GM18498 (cell line): ENCODE measurements around the gene NR3C2.

Source experiments
- ATAC-seq: cut with Tn5 transposase; IDR thresholded peaks from one replicate; pipeline ENCODE4 v1.9.1; 2021; ENCODE audit warnings: mild to moderate bottlenecking, moderate library complexity; ENCODE audit not compliant: unreplicated experiment

Gene NR3C2

DNA sequence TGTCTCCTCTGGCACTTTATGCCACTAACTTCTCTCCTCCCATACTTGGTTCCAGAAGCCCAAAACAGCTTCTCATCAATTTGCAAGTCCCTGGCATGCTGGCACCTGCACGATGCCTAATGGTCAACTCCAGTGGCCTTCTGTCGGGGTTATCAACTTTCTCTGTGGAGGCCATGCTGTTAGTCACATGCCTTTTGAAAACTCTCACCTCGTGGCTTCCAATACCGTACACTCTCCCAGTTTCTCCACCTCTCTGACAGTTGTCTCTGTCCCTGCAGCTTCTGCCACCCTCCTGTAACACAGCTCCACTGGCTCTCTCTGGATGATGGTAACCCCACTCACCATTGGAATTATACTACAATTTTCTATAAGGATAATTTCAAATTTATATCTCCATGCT is 324.0 kb downstream of the NR3C2 start:
- no peak for ATAC-seq

DNA sequence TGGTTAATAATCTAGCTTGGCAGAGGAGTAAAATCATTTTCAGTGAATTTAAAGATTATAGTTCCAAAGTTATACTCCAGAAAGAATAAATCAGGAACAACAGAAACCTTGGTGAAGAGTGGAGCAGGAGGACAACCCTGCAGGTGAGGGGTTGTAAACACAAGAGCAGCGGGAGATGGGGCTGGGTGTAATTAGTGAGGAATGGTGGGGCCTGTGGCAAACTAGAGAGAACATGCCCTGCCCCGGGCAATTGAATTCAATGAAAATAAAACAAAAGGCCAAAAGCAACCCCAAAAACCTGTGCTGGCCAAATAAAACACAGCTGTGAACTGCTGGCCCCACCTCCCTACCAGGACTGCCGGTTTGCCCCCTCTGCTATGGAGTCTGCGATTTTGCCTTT is 325.2 kb downstream of the NR3C2 start:
- no peak for ATAC-seq

DNA sequence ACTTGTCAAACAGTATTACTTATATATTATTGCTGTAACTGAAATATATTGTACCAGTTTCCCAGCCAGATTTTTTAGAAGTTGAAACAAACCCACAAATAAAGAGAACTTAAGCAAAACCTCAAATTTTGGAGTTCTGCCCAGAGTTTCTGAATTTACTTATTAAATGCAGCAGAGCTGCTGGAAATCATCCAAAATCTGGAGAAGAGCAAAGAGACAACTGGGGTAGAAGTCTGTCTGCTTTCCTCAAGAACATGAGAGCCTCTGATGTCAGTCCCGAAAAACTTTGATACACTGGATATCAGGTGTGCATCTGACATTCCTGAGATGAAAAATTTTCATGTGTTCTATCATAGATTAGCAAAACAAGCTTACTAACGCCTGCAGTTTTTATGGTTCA is 325.9 kb downstream of the NR3C2 start:
- no peak for ATAC-seq

DNA sequence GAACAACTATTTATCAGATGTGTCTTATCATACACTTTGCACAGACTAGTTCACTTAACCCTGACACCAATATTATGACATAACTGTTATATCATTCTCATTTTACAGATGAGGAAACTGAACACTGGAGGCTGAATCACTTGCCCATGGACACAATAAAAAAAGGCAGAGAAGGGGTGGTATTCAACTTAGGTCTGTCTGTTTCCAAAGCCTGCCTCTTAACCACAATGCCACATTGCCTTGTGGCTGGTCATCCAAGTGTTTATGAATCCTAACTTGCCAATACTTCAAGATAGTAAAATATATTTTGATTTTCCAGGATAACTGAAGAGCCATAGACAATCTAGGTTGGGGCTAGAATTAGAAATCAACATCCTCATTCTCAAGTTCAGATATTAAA is 327.8 kb downstream of the NR3C2 start:
- no peak for ATAC-seq

GRCh38 chr4:148112231-148112982 is 329.8 kb downstream of the NR3C2 start:
- ATAC-seq, result no peak

DNA sequence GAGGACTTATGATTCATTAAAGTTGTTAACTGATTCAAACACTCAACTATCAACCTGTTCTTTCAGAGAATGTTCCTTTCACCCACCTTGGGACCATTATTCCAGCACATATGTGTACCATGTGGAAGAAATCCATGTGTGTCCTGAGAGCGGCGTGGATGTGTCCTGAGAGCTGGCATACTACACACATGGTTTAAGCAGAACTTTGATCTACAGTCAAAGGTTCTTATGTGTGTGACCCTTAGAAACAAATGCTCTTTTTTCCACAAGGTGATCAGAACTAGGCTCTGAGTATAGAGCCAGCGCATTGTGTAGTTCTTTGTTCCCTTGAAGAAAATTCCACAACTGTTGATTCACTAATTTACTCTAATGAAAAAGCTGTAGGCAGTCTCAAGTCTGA is 332.0 kb downstream of the NR3C2 start:
- no peak for ATAC-seq

DNA sequence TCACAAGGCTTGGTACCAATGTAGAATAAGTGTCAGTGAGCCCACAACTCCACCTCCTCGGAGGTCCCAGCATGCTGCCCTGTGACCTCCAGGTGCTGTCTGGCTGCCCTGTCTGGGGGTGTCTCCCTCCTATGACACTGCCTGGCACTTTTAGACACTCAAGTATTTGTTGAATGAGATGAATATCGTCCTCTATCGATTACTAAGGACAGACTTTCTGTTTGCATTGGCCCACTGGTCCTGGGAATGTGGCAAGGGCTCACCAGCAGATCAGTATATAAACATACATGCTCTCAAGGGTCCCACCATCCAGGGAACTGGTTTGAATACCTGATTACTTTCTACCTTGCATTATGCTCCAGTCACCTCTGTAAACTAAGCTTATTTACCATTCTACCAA is 333.0 kb downstream of the NR3C2 start:
- no peak for ATAC-seq

DNA sequence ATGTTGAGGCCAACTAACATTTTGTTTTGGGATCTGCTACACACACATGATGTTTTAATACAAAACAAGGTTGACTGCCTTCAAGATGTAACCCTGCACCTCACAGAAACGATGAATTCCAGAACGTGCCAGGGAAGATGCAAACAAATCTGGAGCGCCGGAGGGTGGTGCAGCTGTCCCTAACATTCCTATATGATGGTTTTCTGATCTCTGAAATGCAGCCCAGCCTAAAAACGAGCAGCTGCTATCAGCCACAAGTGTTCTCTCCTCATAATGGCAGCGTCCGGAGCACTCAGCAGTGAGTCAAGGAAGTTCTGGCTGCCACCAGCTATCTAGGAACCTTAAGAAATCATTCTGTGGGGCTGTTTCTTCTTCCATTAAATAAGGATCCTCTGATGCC is 333.4 kb downstream of the NR3C2 start:
- ATAC-seq, result no peak

DNA sequence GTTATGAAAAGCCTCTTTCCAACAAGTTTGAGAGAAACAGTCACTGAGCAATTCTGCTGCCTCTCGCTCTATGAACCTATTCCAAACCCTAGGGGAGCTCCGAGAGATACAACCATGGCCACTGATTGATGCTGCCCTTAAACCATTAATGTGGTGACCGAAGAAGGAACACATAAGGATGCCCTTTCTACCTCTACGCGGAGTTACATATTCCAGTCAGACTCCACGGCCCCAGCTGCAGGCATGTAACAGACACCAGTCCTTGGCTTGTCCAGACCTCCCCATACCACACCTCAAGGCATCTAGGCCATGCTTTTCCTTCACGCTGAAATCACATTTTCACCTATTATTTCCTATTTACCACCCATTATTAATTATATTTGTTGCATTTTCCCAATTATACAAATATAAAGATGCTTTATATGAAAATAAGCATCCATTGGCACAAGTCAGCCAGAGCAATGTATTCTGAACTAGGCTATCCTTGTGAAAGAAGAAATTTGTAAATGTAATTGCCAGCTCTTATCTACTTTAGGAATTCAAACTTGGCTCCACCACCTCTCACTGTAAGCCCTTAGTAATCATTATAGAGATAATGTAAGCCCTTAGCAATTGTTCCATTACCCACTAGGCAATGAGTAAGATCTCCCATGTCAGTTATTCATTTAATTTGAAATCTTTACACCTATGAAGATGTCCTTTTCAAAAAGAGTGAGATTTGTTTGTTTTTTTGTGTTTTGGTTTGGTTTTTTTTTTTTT is 338.4 kb downstream of the NR3C2 start:
- no peak for ATAC-seq

GRCh38 chr4:148101790-148102189 is 340.4 kb downstream of the NR3C2 start:
- ATAC-seq, result no peak

DNA sequence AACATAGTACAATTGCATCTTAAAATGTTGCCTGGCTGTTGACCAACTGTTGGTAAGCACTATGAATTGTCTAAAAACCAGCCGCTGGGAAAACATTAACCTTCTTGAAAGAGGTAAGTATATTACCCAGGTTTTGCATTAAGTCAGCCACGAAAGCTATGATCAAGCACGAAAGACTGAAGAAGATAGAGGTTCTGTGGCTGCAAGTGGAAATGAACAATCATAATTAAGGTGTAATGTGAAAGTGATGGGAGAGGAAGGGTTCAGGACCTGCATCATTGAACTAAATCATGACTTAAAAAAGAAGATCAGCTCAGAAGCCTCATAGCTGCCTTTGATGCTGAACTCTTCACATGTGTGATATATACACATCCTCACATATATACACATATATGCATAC is 341.0 kb downstream of the NR3C2 start:
- ATAC-seq, result no peak

- no peak for ATAC-seq
These were observed 344.4 kb downstream of the NR3C2 start for GRCh38 chr4:148097801-148098200.

DNA sequence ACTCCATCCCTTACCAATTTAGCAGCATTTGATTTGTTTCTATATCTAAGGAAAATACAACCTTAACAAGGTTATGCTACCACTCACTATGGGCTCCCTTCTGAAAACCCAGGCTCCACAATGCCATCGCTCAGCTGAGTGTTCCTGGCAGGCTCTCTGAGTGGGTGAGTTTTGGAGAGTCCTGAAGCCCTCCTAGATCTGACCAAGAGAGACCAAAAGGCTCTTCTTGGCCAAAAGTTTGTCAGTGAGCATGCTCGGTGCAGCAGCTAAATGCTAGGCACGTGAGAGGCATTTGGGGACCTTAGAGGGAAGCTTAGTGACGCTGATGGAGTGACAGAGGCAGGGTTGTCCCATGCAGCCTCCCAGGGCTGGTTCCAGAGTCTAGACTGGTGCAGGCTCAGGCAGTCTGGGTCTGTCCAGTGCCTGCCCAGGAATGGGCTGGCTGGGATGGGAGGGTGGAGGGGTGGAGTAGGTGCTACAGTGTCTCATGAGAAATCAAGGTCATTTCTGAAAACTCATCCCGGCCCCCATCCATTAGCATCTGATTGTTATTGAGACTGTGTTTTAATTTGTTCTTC is 346.8 kb downstream of the NR3C2 start:
- ATAC-seq, result no peak

DNA sequence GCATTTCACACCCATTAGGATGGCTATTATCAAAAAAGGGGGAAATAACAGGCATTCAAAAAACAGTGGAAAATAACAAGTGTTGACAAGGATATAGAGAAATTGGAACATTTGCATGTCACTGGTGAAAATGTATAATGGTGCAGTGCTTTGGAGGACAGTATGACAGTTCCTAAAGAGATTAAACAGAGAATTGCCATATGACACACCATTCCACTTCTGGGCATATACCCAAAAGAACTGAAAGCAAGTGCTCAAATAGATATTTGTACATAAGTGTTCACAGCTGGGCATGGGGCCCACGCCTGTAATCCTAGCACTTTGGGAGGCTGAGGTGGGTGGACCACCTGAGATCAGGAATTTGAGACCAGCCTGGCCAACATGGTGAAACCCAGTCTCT is 348.1 kb downstream of the NR3C2 start:
- no peak for ATAC-seq

DNA sequence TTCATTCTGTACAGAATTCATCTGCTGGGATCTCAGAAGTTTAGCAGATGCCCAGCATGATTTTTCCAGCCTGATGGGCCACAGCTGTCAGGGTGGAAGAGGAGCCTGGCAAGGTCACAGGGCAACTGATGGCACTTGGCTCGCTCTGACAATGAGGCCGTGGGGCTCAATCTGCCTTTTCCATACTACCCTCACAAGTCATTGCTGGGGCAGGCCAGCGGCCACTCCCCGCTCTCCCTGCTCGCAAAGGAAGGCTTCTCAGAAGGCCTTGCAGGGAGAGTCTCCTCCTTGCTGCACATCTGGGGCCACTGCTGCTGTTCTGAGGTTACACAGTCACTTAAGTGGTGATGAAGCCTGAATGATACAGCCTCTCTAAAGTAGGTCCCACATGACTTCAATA is 349.1 kb downstream of the NR3C2 start:
- ATAC-seq, result no peak

- ATAC-seq, result no peak
These were observed 349.7 kb downstream of the NR3C2 start for GRCh38 chr4:148092316-148093014.

- no peak for ATAC-seq
These were observed 350.3 kb downstream of the NR3C2 start for GRCh38 chr4:148091896-148092295.

DNA sequence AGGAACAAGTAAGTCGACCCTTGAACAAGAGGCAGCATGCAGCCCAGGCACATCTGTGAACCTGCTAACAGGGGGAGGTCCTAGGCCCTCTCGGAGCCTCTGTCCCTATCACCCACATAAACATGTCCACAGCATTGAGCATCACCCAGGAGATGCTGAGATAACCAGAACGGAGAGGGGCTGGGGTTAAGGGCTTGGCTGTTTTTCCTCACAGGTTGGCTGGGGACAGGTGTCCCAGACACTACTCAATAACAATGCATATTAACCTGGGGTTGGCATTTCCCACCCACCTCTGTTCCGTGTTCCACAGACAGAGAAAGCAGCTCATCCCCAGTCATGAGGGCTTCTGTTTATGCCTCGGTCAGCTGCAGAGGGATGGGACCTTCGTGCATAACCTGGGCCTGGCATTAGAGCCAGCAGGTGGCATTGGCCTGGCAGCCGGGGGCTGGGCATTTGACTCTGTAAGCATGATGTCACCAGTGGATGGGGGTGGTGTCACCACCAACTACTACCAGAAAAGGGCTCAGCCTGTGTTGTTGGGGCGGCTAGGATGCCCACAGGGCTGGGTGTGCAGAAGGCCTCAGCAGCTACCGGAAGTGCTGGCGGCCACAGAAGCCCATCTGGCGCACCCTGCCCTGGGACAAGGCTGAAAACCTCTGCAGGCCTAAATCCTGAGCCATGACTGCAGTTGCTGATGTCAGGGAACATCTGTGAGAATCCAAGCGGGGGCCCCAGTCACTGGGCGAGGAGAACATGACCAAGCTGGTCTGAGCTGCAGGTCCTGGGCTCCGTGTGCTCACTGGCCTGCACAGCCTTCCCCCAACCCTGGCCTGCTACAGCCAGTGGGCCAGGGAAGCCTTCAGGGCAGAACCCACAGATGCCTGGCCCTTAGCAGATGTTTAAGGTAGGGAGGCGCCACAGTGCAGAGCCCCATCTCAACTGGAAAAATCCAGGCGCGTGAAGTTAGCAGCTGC is 351.4 kb downstream of the NR3C2 start:
- ATAC-seq, result no peak

DNA sequence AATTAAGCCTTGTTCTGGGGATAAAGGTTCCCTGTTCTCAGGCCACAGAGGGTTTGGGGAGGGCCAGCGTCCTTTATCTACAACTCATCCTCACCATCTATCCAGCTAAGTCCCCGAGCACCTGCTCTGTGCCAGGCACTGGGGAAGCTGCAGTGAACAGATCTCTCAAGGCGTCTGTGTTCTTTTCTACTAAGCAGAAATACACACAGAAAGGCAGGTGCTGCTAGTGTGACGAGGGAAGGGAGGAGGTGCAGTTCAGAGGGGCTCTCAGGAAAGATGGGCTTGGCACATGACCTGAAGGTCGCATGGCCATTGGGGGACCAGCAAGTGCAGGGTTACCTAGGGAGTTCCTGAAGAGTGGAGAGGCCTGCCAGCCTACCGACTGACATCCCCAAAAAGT is 352.2 kb downstream of the NR3C2 start:
- no peak for ATAC-seq

- ATAC-seq, result no peak
These were observed 352.6 kb downstream of the NR3C2 start for GRCh38 chr4:148089624-148090023.
